Tibial nerve (tissue), 3 donors: ENCODE results near the gene IL1RAPL2.

Experiments
- CTCF ChIP-seq, 5 experiments: fragments of 200-600 bp in 3 of 5; fragments of 450-650 bp in 2 of 5; sonication (generic) in 3 of 5; IDR thresholded peaks; one replicate each; pipeline ENCODE4 v1.5.1; 2016 to 2019; ENCODE audit warnings: antibody characterized with exemption in 5 of 5, mild to moderate bottlenecking in 3 of 5, moderate library complexity in 2 of 5
- POLR2A ChIP-seq, 2 donors: fragments of 450-650 bp; IDR thresholded peaks; one replicate each; pipeline ENCODE4 v1.6.1; 2017; ENCODE audit warnings: antibody characterized with exemption in 2 of 2, mild to moderate bottlenecking in 2 of 2, moderate library complexity in 2 of 2

GRCh38 chrX:105098201-105098600 is 532.2 kb downstream of the IL1RAPL2 start:
- TF ChIP-seq CTCF (IDR thresholded peaks at IDR 0.05) (no peak), POLR2A (IDR thresholded peaks at IDR 0.05) (no peak)
